GM19351 (cell line): Measurements from ENCODE around the gene IMPA2.
"Not testable (repeated sequence)": the region's sequence is repeated elsewhere in the genome, so short reads cannot be mapped to it uniquely, and the experiment has no call there.

Experiments used
- ATAC-seq: cut with Tn5 transposase; IDR thresholded peaks from one replicate; pipeline ENCODE4 v1.9.1; 2021; ENCODE audit warnings: mild to moderate bottlenecking, moderate library complexity; ENCODE audit not compliant: unreplicated experiment

Gene IMPA2

DNA sequence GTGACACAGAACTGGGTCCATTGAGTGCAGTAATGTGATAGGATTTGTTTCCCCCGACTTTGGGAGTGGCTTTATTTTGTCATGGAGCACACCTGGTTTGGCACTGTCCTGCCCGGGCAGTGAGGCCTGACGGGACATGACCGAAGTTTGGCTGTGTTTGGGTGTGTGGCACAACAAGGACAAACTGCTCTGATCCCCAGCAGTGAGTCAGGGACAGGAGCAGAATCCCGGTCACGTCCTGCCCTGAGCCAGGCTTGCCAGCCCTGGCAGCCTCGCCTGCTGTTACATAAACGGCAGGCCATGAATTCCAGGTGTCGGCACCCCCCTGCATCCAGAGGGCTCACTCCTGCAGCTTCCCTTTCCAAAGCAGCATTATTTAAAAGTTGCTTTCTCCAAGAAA, 45.7 kb downstream of the IMPA2 start:
- no peak for ATAC-seq

GRCh38 chr18:12027480-12027879, 46.2 kb downstream of the IMPA2 start:
- ATAC-seq: no peak

DNA sequence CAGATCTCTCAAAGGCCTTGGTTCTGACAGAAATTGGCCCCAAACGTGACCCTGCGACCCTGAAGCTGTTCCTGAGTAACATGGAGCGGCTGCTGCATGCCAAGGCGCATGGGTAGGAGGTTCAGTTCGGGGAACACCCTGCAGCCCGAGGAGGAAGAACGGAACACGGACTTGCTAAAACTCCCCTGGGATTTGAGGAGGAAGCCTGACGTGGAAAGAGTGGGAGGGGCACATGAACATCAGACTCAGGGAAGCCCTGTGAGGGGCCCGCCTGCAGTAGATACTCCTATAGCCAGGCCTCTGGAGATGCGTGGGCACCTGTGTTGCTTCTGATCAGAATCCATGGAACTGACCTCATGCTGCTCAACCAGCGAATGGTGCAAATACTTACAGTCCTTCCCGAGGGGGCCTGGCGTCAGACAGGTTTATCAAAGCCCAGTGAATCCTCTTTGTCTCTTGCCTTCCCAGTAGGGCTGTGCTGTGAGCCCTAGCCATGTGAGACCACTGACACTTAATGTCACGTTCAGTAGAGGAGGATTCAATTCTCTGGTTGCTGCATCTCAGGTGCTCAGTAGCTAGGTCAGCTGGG, 46.8 kb downstream of the IMPA2 start:
- no peak for ATAC-seq

GRCh38 chr18:12028674-12029073, 47.4 kb downstream of the IMPA2 start:
- no peak for ATAC-seq

DNA sequence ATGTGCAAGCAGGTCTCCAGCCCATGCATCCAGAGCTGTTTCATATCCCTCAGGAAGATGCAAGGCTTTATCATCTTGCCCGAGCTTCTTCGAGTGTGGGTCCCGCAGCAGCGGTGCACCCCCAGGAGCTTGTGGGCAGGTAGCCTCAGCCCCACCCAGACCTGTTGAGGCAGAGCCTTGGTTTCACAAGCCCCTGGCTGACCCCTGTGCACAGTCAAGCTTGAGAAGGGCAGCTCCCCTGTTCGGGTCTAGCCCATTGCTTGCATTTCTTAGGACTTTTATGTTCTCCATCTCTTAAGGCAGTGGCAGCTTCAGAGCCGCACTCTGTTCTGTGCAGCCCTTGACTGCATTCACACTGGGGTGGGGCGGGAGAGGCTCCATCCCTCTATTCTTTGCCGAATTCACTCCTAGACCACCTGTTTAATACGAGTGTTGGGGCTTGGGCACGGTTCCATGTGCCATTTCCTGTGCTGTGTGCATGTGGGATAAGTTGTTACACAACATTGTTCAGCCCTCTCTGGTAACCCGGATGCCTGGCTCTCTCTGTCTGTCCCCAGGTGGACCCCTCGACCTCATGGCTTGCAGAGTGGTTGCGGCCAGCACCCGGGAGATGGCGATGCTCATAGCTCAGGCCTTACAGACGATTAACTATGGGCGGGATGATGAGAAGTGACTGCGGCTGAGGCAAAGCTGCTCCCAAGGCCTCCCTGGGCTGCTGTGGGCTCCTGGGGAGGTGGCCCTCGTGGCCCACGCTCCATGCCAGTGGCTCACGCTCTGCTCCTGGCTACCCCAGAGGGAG, 48.7 kb downstream of the IMPA2 start:
- ATAC-seq: no peak

DNA sequence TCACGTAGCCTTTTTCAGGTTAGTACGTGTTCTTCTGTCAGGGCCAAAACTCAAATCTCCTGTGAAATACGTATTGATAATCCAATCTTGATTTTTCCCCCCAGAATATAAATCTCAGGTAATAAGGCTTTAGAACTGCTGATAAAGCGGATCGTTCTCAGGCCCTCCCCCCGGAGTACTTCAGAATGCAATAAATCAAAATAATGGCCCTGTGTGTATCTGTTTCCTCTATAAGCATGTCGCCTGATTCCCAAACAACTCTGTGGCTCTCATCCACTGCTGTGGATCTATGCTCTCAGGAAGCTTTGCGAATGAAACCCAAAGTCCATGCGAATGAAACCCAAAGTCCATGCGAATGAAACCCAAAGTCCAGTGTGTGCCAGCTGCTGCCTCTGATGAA, 49.4 kb downstream of the IMPA2 start:
- no peak for ATAC-seq

DNA sequence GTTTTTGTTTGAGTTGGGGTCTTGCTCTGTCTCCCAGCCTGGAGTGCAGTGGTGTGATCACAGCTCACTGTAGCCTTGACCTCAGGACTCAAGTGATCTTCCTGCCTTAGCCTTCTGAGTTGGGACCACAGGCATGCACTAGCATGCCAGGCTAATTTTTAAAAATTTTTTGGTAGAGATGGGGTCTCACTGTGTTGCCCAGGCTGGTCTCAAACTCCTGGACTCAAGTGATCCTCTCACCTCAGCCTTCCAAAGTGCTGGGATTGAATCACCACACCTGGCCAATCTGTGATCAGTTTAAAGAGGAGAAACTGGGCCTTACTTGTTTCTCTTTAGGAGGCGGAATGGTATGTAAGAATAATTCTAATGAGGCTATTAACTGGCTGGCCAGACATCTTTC, 49.9 kb downstream of the IMPA2 start:
- no peak for ATAC-seq

- no peak for ATAC-seq
Measured at GRCh38 chr18:12031846-12032245, 50.5 kb downstream of the IMPA2 start.

DNA sequence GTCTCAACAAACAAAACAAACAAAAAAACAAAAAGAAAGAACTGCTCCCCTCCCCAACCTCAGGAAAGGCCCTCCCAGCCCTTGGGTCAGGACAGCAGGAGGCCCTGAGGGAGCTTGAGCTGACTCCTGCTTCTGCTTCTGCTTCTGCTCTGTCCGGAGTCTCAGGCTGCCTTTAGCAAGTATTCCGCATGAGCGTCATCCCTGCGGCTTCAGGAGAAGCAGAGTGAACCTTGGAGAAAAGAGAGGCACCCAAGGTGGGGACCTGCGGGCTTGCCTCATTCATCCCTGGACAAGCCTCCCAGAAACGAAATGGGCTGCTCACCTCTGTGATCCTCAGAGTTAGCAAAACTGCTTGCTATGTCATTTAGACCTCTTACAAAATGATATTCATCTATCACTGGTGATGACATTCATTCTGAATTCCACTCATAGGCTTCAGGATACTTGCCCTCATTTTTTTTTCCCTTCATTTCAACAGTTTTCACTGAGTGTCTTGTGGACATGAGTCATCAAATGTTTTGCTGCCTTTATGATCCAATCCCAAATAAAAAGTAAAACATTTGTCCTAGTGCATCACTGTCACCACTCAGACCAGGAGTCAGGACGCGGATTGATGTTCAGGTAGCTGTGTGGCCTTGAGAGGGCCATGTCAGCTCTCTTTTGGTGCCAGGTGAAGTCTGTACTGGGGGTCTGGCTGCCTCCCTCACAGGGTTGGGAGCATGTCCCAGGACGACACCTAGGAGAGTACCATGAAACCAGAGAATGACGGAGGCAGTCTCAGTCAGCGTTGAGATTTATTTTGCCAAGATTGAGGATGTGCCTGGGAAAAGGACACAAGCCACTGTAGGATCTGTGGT, 51.7 kb downstream of the IMPA2 start:
- no peak for ATAC-seq

DNA sequence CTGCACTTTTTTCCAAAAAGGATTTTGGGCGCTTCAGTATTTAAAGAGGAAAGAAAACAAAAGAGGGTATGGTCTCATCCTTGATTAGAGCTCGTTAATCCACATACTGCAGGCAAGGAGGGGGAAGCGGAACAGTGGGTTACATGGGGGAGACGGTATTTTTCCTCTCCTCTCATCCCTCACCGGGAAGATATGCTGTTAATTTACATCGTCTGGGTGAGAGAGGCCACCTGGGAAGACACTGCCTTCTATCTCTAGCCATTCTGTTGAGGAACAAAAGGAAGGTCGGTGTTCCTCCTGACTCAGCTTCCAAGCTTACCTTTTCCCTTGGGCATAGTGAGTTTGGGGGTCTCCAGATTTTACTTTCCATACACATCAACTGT, 52.3 kb downstream of the IMPA2 start:
- no peak for ATAC-seq

DNA sequence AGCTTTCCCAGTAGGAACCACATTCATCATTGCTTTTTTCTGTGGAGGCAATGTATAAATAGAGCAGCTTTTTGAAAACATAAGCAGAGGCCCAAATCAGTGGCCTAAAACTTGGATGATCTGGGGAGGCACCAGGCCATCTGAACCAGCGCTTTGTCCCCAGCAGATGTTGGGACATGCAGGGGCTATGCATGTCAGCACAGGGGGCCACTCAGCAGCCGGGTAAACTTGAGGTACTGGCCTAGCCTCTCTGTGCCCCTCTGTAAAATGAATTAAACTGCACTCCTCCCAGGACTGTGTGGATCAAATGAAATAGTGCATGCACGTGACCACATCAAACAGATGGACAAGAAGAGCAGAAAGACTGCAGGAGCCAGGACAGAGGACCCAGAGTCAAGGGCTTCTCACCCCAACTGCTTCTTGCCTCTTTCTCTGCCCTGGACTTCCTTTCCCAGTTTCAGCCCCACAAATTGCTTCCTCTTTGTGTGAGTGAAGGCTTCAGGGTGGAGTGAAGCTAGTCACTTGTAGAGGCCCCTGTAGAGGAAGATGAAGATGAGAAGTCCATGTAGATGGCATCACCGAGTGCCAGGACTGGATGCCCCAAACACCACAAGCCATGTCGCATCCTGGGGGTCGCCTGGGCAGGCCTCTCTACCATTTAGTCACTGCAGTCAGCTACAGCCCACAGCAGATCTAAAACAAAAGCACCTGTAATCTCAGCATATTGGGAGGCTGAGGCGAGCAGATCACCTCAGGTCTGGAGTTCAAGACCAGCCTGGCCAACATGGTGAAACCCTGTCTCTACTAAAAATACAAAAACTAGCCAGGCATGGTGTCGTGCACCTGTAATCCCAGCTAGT, 53.2 kb downstream of the IMPA2 start:
- no peak for ATAC-seq

DNA sequence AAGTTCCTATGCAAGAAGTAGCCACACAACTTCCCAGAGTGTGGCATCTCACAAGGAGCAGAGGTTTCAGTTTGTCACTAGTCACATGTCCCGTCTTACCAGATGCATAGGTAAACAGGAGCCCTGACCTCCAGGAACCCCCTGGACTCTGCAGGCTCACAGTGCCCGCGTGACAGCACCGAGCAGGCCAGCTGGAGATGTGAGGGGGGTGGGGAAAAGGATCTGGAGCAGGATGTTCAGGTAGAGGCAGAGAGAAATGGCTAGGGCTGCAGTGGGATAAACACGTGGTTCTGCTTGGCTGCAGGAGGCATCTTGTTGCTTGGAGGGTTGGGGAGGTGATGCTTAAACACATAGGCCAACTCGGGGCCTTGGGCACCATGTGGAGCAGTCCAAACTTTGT, 54.2 kb downstream of the IMPA2 start:
- no peak for ATAC-seq

DNA sequence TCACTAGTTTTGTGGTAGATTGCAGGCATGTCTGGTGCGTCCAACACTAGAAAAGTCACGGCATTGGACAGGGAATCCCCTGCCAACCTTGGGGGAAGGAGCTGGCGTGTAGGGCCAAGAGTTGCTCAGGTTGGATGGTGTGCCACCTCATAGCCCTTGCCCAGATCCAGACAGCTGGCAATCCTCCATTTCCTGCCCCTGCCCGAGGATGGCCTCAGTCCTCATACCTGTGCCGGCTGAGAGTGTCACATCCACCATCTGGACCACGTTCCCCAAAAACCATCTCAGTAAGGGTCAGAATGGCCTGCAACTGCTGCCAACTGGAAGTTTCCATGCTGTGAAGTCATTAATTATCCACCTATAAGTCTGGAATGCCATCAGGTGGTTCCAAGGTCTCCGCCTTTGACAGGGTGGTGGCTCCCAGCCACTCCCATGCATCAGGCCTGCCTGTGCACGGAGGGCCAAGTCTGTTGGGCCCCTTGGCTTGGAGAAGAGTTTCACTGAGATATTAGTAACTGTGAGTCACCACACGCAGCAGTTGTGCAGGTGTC, 55.0 kb downstream of the IMPA2 start:
- ATAC-seq: no peak

DNA sequence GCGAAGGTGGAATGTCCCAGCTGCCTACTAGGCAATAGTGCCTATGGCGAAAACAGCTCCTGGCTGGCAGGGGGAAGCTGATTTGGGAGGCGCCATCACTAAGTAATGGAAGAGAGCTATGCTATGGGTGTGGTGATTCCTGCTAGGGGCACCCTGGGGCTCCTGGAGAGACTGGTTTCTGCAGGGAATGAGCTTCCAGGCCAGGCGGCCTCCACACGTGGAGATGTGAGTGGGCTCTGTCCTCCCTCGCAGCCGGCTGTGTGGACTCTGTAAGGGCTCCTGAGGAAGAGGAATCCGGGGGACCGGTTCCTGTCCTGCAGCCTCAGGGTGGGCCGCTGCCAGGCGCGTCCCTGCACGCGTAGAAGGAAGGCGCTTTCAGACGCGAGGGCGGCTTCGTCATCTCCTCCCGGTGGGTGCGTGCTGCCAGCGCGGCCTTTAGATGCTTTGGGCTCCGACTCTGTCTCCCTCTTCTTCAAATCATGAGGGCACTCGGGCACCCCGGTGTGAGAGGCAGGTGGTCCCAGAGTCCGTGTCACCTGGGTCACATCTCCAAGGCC, 56.9 kb downstream of the IMPA2 start:
- ATAC-seq: no peak

- peak; percentile 84 for ATAC-seq
Measured at GRCh38 chr18:12038639-12039539, 57.6 kb downstream of the IMPA2 start.

DNA sequence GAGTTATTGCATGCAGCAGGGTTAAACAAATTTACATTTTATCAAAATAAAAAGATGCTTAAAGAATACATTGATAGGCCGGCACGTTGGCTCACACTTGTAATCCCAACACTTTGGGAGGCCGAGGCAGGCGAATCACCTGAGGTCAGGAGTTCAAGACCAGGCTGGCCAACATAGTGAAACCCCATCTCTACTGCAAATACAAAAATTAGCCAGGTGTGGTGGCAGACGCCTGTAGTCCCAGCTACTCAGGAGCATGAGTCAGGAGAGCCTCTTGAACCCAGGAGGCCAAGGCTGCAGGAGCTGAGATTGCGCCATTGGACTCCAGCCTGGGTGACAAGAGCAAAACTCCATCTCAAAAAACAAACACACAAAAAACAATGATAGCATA, 58.2 kb downstream of the IMPA2 start:
- not testable (repeated sequence) for ATAC-seq

GRCh38 chr18:12041561-12041960, 60.3 kb downstream of the IMPA2 start:
- no peak for ATAC-seq

- ATAC-seq: no peak
Measured at GRCh38 chr18:12043811-12044210, 62.5 kb downstream of the IMPA2 start.

- ATAC-seq: no peak
Measured at GRCh38 chr18:12044591-12044990, 63.3 kb downstream of the IMPA2 start.
